HUES64 (cell line): Measurements from ENCODE around the gene COL23A1.
"Not testable (repeated sequence)": the region's sequence is repeated elsewhere in the genome, so short reads cannot be mapped to it uniquely, and the experiment has no call there.

ENCODE experiments used
- H3K27ac ChIP-seq: 2 replicates; pipeline ENCODE4 v1.7.0; 2013; ENCODE audit warnings: low read depth, low read length, inconsistent platforms
- H3K27me3 ChIP-seq: 2 replicates; pipeline ENCODE4 v1.6.1; 2013; ENCODE audit warnings: mild to moderate bottlenecking, low read length; ENCODE audit not compliant: insufficient read depth
- H3K36me3 ChIP-seq: 2 replicates; pipeline ENCODE4 v1.6.1; 2013; ENCODE audit warnings: mild to moderate bottlenecking, low read length; ENCODE audit not compliant: insufficient read depth
- H3K4me1 ChIP-seq: 2 replicates; pipeline ENCODE4 v1.6.1; 2013; ENCODE audit warnings: mild to moderate bottlenecking, low read length, moderate library complexity; ENCODE audit not compliant: insufficient read depth
- H3K4me3 ChIP-seq: 2 replicates; pipeline ENCODE4 v1.5.1; 2013; ENCODE audit warnings: mild to moderate bottlenecking, low read length, moderate library complexity
- H3K9ac ChIP-seq: 2 replicates; pipeline ENCODE4 v1.6.1; 2013; ENCODE audit warnings: mild to moderate bottlenecking, low read depth, low read length
- H3K9me3 ChIP-seq: 2 replicates; pipeline ENCODE4 v1.6.1; 2013; ENCODE audit warnings: low read depth, low read length; ENCODE audit not compliant: insufficient read depth
- WGBS: fragments of 150-250, 120-280 bp; methylation state at CpG from one replicate; pipeline ENCODE4 v1.1.7; 2013; ENCODE audit warnings: missing lambda C conversion rate; 5-methylcytosine and 5-hydroxymethylcytosine counted together

COL23A1 gene

GRCh38 chr5:178380086-178380485 lies 210.1 kb downstream of the COL23A1 start:
- H3K4me1 ChIP-seq: peaks cover 9% of the 10 kb centered on the region; the same call in 1 of the 2 replicates
- H3K27ac ChIP-seq: no peak overlapping the region
- H3K27me3 ChIP-seq: no peaks in the 10 kb centered on the region
- no peak overlapping the region for H3K9ac ChIP-seq
- H3K36me3 ChIP-seq: no peaks in the 10 kb centered on the region
- WGBS: 98% methylated on average over 2 of the region's 2 CpGs
- H3K4me3 ChIP-seq: no peak overlapping the region
- no peaks in the 10 kb centered on the region for H3K9me3 ChIP-seq

GRCh38 chr5:178378527-178379484 lies 211.4 kb downstream of the COL23A1 start:
- Histone ChIP-seq H3K4me3 (no peak overlapping the region), H3K9ac (no peak overlapping the region), H3K27ac (no peak overlapping the region), H3K4me1 (peaks cover 7% of the 10 kb centered on the region; the same call in 1 of the 2 replicates), H3K27me3 (no peaks in the 10 kb centered on the region), H3K9me3 (no peaks in the 10 kb centered on the region), H3K36me3 (no peaks in the 10 kb centered on the region)
- WGBS: 92% methylated on average over 14 of the region's 14 CpGs

DNA sequence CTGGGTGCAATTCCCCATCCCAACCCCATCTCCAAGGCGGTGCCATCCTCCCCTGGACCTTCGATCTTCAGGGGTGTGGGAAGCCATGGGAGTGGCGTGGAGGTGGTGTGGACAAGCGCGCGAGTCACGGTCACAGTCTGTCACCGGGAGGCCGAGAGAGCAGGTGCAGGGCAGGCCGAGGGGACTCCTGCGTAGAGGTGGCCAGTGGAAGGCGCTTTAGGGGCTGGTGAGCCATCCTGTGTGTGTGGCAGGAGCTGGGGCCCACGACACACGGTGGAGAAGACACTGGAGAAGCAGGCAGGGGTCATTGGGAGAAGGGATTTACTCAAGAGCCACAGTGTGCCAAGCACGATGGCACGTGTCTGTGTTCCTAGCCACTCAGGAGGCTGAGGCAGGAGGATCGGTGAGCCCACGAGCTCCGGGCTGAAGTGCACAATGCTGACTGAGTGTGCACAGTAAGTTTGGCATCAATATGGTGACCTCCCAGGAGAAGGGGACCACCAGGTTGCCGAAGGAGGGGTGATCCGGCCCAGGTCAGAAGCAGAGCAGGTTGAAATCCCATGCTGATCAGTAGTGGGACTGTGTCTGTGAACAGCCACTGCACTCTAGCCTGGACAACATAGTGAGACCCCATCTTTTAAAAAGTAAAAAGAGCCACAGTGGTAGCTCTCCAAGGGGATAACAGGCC lies 212.5 kb downstream of the COL23A1 start:
- H3K27ac ChIP-seq: no peak overlapping the region
- H3K9me3 ChIP-seq: no peaks in the 10 kb centered on the region
- peaks cover 4% of the 10 kb centered on the region; the same call in 1 of the 2 replicates for H3K4me1 ChIP-seq
- no peaks in the 10 kb centered on the region for H3K36me3 ChIP-seq
- H3K27me3 ChIP-seq: no peaks in the 10 kb centered on the region
- H3K4me3 ChIP-seq: no peak overlapping the region
- 95% methylated on average over 21 of the region's 21 CpGs for WGBS
- no peak overlapping the region for H3K9ac ChIP-seq

DNA sequence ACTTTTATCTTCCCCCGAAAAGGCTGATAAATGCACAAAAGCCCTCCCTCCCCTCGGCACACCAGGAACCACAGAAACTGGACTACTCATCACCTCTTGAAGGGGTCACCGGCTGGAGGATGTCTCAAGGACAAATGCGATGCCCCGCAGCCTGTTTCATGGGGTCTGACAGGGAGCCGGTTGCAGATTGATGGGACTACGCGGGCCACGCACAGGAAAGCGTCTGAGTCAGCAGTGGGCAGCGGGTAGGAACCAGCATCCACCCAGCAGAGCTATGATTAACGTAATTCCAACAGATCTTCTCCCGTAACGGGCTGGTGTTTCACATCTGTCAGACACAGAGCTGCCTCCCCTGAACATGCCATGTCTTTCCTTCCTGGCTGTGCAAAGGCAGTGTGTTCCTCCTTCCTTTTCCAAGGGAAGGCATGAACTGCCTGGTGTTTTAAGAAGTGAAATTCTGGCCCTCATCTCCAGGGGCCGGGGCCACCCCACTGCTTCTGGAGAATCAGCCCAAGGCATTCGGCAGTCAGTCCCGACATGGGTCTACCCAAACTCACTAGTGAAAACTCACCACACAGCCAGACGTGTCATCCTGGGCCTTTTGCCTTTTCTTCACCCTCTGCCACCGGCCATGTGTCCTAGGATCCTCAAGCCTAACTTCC lies 213.1 kb downstream of the COL23A1 start:
- no peaks in the 10 kb centered on the region for H3K36me3 ChIP-seq
- H3K4me1 ChIP-seq: no peaks in the 10 kb centered on the region
- H3K4me3 ChIP-seq: no peak overlapping the region
- no peak overlapping the region for H3K27ac ChIP-seq
- H3K9me3 ChIP-seq: no peaks in the 10 kb centered on the region
- H3K9ac ChIP-seq: no peak overlapping the region
- no peaks in the 10 kb centered on the region for H3K27me3 ChIP-seq
- WGBS: 92% methylated on average over 19 of the region's 19 CpGs

DNA sequence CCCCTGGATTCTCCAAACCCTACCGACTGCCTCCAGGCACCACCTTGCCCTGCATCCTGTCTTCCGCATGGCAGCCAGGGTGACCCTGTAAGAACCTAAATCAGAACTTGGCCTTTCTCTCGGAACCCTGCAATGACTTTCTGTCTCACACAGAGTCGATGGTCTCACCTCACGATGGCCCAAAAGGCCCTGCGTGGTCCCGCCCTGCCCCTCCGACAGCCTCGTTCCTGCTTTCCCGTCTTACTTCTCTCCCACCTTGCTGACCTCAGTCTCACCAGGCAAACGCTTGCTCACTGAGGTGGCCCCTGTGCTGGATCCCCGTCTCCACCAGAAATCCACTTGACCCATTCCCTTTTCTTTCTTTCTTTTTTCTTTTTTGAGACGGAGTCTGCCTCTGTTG lies 214.8 kb downstream of the COL23A1 start:
- H3K9ac ChIP-seq: no peak overlapping the region
- no peaks in the 10 kb centered on the region for H3K27me3 ChIP-seq
- H3K4me1 ChIP-seq: 0 out of 2 replicates have a peak, but pooled peaks cover 2% of the 10 kb centered on the region
- WGBS: 94% methylated on average over 13 of the region's 13 CpGs
- no peak overlapping the region for H3K4me3 ChIP-seq
- no peak overlapping the region for H3K27ac ChIP-seq
- no peaks in the 10 kb centered on the region for H3K36me3 ChIP-seq
- H3K9me3 ChIP-seq: no peaks in the 10 kb centered on the region

- 94% methylated on average over 16 of the region's 16 CpGs for WGBS
- no peaks in the 10 kb centered on the region for H3K27me3 ChIP-seq
Measured at GRCh38 chr5:178373711-178374110, 216.5 kb downstream of the COL23A1 start.

DNA sequence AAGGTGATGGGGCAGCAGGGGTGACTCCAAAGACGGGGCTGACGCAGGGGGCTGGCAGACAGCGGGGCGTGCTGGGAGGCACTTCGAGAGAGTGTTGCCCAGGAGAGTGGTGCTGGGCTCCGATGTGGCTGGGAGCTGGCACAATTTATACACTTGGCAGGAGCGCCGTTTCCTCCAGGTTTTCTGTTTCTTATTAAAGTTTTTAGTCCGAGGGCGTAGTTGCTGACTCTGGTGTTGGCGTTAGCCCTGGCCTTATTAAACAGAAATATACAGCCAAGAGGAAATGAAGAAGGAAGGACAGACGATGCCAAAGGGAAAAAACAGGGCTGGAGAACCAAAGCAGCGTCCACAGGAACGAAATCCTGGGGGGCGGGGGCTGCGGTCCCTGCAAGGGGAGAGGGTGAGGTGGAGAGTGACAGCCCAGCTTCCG lies 218.0 kb downstream of the COL23A1 start:
- 0 out of 2 replicates have a peak, but pooled peaks cover 6% of the 10 kb centered on the region for H3K9me3 ChIP-seq
- H3K4me3 ChIP-seq: no peak overlapping the region
- WGBS: 91% methylated on average over 17 of the region's 17 CpGs
- 0 out of 2 replicates have a peak, but pooled peaks cover 2% of the 10 kb centered on the region for H3K4me1 ChIP-seq
- H3K27me3 ChIP-seq: no peaks in the 10 kb centered on the region
- no peak overlapping the region for H3K27ac ChIP-seq
- no peak overlapping the region for H3K9ac ChIP-seq
- no peaks in the 10 kb centered on the region for H3K36me3 ChIP-seq

More at GRCh38 chr5:178373711-178374110, 216.5 kb downstream of the COL23A1 start:
- Histone ChIP-seq H3K27ac (no peak overlapping the region), H3K36me3 (no peaks in the 10 kb centered on the region), H3K4me1 (0 out of 2 replicates have a peak, but pooled peaks cover 2% of the 10 kb centered on the region), H3K9ac (no peak overlapping the region), H3K4me3 (no peak overlapping the region), H3K9me3 (0 out of 2 replicates have a peak, but pooled peaks cover 6% of the 10 kb centered on the region)

GRCh38 chr5:178371362-178372111 lies 218.7 kb downstream of the COL23A1 start:
- Histone ChIP-seq H3K27ac (no peak overlapping the region), H3K27me3 (no peaks in the 10 kb centered on the region), H3K36me3 (no peaks in the 10 kb centered on the region), H3K4me1 (0 out of 2 replicates have a peak, but pooled peaks cover 2% of the 10 kb centered on the region), H3K9ac (no peak overlapping the region), H3K9me3 (0 out of 2 replicates have a peak, but pooled peaks cover 6% of the 10 kb centered on the region), H3K4me3 (no peak overlapping the region)
- WGBS: 60% methylated on average over 24 of the region's 24 CpGs

- Histone ChIP-seq H3K4me3 (no peak overlapping the region), H3K36me3 (no peaks in the 10 kb centered on the region), H3K9me3 (0 out of 2 replicates have a peak, but pooled peaks cover 6% of the 10 kb centered on the region), H3K27ac (no peak overlapping the region), H3K27me3 (no peaks in the 10 kb centered on the region), H3K4me1 (0 out of 2 replicates have a peak, but pooled peaks cover 2% of the 10 kb centered on the region), H3K9ac (no peak overlapping the region)
- 96% methylated on average over 4 of the region's 4 CpGs for WGBS
Measured at GRCh38 chr5:178370102-178370501, 220.1 kb downstream of the COL23A1 start.

GRCh38 chr5:178369469-178369868 lies 220.7 kb downstream of the COL23A1 start:
- not testable (repeated sequence) for H3K27ac ChIP-seq, H3K9me3 ChIP-seq, H3K4me1 ChIP-seq, H3K9ac ChIP-seq, H3K36me3 ChIP-seq, H3K4me3 ChIP-seq, H3K27me3 ChIP-seq
- WGBS: 95% methylated on average over 3 of the region's 3 CpGs
